Measurements from ENCODE around the gene ATP8B3.

Gene ATP8B3

DNA sequence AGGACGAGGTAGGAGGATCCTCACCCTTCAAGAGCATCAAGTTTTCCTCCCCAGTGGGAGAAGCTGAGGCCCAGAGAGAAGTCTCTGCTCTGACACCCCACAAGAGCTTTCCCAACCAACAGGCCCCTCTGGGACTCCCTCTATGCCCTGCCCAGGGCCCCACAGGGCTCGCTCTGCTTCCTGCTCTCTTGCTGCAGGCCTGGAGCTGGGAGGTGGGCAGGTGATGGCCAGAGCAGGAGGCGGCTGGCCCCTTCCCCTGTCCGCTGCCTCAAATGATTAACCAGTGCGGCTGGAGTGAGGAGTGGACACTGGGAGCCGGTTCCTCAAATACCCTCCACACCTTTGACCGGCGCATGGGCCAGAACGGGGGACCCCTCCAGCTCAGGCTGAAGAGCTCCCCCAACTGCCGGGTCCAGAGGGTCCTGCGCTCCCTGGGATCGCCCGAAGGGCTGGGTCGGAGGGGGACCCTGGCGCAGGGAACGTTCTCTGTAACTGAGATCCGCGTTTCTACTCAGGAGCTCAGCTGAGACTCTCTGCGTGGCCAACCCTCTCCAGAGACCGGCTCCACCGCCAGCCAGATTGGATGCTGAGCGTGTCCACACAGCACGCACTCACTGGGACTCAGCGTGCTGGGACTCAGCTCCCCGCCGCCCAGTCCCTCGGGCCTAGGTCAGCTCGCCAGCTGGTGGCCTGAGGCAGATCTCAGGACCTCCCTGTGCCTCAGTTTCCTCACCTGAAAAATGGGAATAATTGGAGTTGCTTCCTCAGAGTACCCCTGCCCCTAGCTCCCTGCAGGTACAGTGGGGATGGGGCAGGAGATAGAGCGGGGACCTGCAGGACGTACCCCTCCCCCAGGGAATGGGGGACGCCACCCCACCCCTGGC lies 65.4 kb downstream of the ATP8B3 start:
- DNase-seq (ENCODE audit: low spot score), result no peak

GRCh38 chr19:1745589-1746031 lies 66.5 kb downstream of the ATP8B3 start:
- DNase-seq (ENCODE audit: low spot score), result no peak

DNA sequence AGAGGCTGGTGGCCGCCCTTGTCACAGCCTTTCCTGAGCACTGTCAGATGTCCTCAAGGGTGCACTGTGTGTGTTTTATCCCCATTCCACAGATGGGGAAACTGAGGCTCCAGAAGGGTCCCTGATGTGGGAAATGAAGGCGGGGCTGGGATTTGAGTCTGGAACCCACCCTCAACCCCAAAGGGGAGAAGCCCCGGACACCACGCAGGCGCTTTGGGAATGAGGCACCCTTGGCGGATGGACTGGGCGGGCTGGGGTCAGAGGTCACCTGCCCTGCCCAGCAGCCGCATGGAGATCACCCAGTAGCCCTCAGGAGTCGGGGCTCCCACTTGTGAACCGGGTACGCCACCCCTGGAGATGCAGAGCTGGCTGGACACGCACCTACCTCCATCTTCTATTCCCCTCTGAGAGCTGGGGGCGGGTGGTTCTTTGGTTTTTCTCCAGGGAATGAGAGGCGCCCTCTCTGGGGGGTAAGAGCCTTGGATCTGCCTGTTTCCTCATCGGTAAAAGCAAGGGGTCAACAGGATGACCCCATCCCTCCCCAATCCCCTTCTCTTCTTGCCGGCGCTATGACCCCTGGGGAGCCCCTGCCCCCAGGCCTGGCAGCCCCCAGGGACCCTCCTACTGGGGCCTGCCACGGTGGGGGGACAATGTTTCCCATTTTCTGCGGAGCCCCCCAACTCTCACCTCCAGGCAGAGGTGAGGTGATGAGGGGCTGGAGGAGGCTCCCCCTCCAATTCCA lies 67.1 kb downstream of the ATP8B3 start:
- DNase-seq (ENCODE audit: low spot score), result no peak

DNA sequence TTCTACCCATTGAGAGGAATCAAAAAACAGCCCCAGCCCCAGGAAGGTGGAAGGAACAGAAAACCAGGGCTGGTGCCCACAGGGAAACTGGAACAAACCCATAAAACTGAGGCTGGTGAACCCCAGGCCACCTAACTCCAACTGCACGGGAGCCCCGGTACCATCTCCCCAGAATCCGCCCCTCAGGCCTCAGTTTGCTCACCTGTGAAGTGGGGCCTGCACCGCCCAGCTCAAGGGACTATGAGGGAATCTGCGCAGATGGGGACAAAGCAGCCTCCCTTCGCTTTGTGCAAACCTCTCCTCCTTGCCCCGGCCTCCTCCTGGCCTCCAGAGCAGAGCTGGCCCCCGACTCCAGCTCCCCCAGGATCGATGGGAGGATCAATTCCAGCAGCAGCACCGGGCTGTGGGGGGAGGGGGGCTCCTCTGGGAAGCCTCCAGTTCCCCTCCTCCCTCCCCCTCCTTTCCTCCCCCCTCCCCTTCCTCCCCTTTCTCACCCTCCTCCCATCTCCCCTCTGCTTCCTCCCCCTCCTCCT lies 67.9 kb downstream of the ATP8B3 start:
- no peak for DNase-seq (ENCODE audit: low spot score)

GRCh38 chr19:1742989-1743696 lies 68.9 kb downstream of the ATP8B3 start:
- no peak for DNase-seq (ENCODE audit: low spot score)

GRCh38 chr19:1739960-1740629 lies 72.0 kb downstream of the ATP8B3 start:
- DNase-seq (ENCODE audit: low spot score), result no peak

DNA sequence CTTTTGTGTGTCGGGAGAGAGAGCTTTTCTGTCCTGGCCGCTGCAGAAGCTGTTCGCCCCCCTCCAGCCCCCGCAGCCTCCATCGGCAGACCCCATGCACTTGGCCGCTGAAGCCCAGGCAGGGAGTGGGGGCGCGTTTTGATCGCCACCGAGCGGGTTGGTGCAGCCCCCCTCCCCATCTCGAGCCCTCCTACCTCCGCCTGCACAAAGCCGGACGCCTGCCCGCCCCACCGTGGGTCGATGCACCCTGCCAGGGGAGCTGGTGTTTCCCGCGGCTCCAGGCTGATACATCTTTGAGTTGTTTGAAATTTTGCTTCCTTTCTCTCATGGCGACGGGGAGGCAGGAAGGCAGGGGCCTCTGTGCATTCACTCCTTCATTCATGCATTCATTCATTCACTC lies 75.1 kb downstream of the ATP8B3 start:
- no peak for DNase-seq (ENCODE audit: low spot score)

DNA sequence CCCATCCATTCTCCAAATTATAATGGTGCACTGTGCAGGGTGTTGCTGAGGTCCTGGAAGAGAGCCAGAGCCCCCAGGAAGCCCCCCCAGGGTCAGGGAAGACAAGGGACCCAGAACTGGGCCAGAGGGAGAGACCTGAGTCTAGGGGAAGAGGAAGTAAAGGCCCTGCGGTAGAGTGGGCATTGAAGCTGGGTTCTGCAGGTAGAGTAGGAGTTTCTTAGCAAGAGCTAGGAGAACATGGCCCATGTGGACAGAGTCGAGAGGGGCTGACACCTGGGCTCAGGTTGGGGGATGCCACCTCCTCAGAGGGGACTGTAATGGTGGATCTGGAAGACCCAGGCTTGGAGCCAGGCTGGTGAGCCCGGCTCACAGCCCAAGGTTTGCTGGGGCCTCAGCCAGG lies 75.8 kb downstream of the ATP8B3 start:
- no peak for DNase-seq (ENCODE audit: low spot score)

DNA sequence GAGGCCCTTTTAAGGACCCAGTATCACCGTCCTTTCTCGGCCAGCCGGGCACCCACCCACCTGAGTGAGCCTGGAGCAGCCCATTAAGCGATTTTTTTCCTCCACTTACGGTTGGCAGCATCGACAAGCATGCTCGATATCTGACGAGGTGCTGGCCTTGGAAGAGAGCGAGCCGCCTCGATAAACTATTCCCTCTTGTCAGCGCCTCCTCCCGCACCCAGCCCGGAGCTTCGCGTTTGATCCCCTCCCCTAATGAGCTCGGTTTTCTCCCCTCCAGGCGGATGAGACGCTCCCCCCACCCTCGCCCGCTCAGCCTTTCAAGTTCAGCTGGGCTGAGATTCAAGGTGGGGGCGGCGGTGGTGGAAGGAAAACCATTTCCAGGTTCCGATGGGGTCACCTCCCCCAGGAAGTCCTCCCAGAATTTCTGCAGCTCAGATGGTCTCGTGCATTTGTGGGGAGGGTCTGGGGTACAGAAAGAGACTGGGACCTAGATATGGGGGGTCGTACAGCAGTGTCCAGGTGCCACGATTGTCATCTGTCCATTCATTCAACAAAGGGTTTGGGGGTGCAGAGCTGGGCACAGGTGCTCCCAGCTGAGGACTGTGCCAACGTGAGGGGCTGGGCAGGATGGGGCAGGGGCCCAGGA lies 77.6 kb downstream of the ATP8B3 start:
- no peak for DNase-seq (ENCODE audit: low spot score)

All from Ammon's horn (tissue), 1 donor.